GM12801 (cell line): ENCODE results near the gene EIF4G3.

Source experiments
- CTCF ChIP-seq: IDR thresholded peaks from one replicate; pipeline ENCODE4 v1.5.1; 2011; ENCODE audit warnings: control low read depth; ENCODE audit not compliant: insufficient read length; ENCODE audit errors: extremely low read depth

EIF4G3 gene

GRCh38 chr1:21129407-21129806, 47.3 kb downstream of the EIF4G3 start:
- TF ChIP-seq CTCF = no peak

GRCh38 chr1:21126324-21126723, 50.4 kb downstream of the EIF4G3 start:
- no peak for TF ChIP-seq CTCF

DNA sequence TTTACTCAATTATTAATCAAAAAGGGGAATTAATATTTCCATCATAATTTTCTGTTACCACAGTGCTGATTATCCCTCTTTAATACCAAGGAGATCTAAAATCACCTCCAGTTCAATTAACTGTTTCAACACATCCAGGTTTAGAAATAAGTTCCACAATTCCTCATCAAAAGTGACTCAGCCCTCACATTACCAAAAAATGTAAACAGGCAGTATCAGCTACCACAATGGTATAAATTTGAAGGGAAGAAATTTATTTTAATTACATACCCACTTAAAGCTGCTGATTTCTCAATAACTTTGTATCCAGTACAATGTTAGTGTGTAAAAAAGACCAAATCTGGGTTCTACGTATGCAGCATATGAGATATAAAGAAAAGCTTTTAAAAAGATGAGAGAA, 51.9 kb downstream of the EIF4G3 start:
- TF ChIP-seq CTCF = no peak

- no peak for TF ChIP-seq CTCF
Observed at GRCh38 chr1:21123287-21123948, 53.3 kb downstream of the EIF4G3 start.

GRCh38 chr1:21121764-21122471, 54.8 kb downstream of the EIF4G3 start:
- TF ChIP-seq CTCF = no peak

GRCh38 chr1:21118167-21118566, 58.5 kb downstream of the EIF4G3 start:
- TF ChIP-seq CTCF = no peak

DNA sequence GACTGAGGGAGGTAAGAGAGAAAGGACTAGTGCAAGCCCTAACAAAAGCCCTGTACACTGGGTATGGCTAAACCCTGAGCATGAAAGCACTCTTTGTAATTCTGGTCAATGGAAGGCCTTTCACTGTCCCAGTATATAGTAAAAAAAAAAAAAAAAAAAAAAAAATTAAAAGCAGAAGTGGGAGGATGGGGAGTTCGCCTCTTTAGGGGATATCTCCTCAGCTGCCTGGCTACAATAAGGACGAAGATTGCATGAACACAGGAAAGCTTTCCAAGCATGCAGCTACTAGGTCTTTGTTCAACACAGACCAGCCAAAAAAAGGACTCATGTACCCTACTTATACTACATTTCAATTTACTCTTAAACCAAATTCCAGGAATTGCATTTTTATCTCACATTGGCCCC, 59.1 kb downstream of the EIF4G3 start:
- no peak for TF ChIP-seq CTCF
